Astrocyte (in vitro differentiated cells and primary cell): ENCODE results near the gene LMAN2L. TPM values are rescaled to one million over a fixed set of nuclear protein-coding genes. Genes with fewer than 3 reads are reported as not detected.

Experiments used
- DNase-seq: peaks from one replicate; pipeline ENCODE4 v3.0.0-alpha.2; 2010; ENCODE audit warnings: low read depth
- FAIRE-seq: peaks from 2 replicates; lab custom pipeline; 2011; peaks lifted over from hg19 to GRCh38; lab: Jason Lieb, UNC
- H2AFZ ChIP-seq: 2 replicates; pipeline ENCODE4 v1.6.0; 2012; ENCODE audit warnings: low read depth, low read length, inconsistent platforms
- H3K27ac ChIP-seq: 2 replicates; pipeline ENCODE4 v1.5.1; 2011; ENCODE audit warnings: low read depth, low read length, inconsistent platforms
- H3K27me3 ChIP-seq: 2 replicates; pipeline ENCODE4 v1.6.0; 2011; ENCODE audit warnings: low read length, inconsistent platforms; ENCODE audit not compliant: insufficient read depth
- H3K36me3 ChIP-seq: 2 replicates; pipeline ENCODE4 v1.5.1; 2011; ENCODE audit warnings: low read length, inconsistent platforms; ENCODE audit not compliant: insufficient read depth
- H3K4me1 ChIP-seq: 2 replicates; pipeline ENCODE4 v1.5.1; 2011; ENCODE audit warnings: low read length, inconsistent platforms; ENCODE audit not compliant: insufficient read depth
- H3K4me2 ChIP-seq: 2 replicates; pipeline ENCODE4 v1.6.0; 2012; ENCODE audit warnings: low read length, inconsistent platforms
- H3K4me3 ChIP-seq: 2 replicates; pipeline ENCODE4 v1.5.1; 2011; ENCODE audit warnings: low read depth, mild to moderate bottlenecking, low read length, inconsistent platforms; ENCODE audit not compliant: insufficient read depth
- H3K79me2 ChIP-seq: 2 replicates; pipeline ENCODE4 v1.6.0; 2012; ENCODE audit warnings: mild to moderate bottlenecking, low read length, inconsistent platforms; ENCODE audit not compliant: insufficient read depth
- H3K9ac ChIP-seq: 2 replicates; pipeline ENCODE4 v1.6.0; 2012; ENCODE audit warnings: mild to moderate bottlenecking, low read length, inconsistent platforms
- H3K9me3 ChIP-seq: 2 replicates; pipeline ENCODE4 v1.5.1; 2012; ENCODE audit warnings: low read depth, mild to moderate bottlenecking, low read length, inconsistent platforms; ENCODE audit not compliant: insufficient read depth
- H4K20me1 ChIP-seq: 2 replicates; pipeline ENCODE4 v1.6.0; 2012; ENCODE audit warnings: low read length, inconsistent platforms; ENCODE audit not compliant: insufficient read depth
- H3K27ac Mint-ChIP-seq: one replicate; pipeline ENCODE4 v1.8.0; 2021; ENCODE audit warnings: mild to moderate bottlenecking, mixed read lengths; ENCODE audit not compliant: unreplicated experiment
- H3K27me3 Mint-ChIP-seq: one replicate; pipeline ENCODE4 v1.8.0; 2021; ENCODE audit warnings: low read depth, mixed read lengths; ENCODE audit not compliant: unreplicated experiment
- H3K36me3 Mint-ChIP-seq: one replicate; pipeline ENCODE4 v1.8.0; 2021; ENCODE audit warnings: low read depth, mixed read lengths; ENCODE audit not compliant: unreplicated experiment
- H3K4me1 Mint-ChIP-seq: one replicate; pipeline ENCODE4 v1.8.0; 2021; ENCODE audit warnings: low read depth, mixed read lengths; ENCODE audit not compliant: unreplicated experiment
- H3K4me3 Mint-ChIP-seq: one replicate; pipeline ENCODE4 v1.8.0; 2021; ENCODE audit warnings: mild to moderate bottlenecking, moderate library complexity, mixed read lengths; ENCODE audit not compliant: unreplicated experiment
- H3K9me3 Mint-ChIP-seq: one replicate; pipeline ENCODE4 v1.8.0; 2021; ENCODE audit warnings: mild to moderate bottlenecking, mixed read lengths; ENCODE audit not compliant: unreplicated experiment
- CTCF ChIP-seq: IDR thresholded peaks from 2 replicates; pipeline ENCODE4 v1.5.1; 2011; ENCODE audit warnings: low read depth, mild to moderate bottlenecking, inconsistent platforms, low read length, moderate library complexity; ENCODE audit not compliant: insufficient read depth
- EZH2 ChIP-seq: IDR thresholded peaks from 2 replicates; pipeline ENCODE4 v1.6.1; 2012; ENCODE audit warnings: mild to moderate bottlenecking, low read length, inconsistent platforms; ENCODE audit not compliant: insufficient read depth
- total RNA-seq: library from RNA; stranded (reverse); gene quantifications from 2 replicates; pipeline ENCODE4 v1.2.1, GENCODE V29; 2021

The LMAN2L gene
- total RNA-seq, 1 donor from 2014 or later: 19.8 TPM

DNA sequence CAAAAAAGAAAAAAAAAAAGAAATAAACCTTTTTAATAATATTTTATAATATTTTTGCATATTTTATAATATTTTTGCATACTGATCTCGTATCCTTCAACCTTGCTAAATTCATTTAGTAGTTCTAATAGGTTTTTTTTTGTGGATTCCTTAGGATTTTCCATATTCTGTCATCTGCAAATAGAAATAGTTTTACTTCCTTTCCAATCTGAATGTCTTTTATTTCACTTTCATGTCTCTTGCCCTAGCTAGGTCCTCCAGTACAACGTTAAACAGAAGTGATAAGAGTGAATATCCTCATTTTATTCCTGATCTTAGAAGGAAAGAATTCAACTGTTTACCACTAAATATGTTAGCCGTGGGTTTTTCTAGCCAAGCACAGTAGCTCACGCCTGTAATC is 13.7 kb downstream of the LMAN2L start:
- Mint-ChIP-seq H3K27me3 (no peaks in the 10 kb centered on the region), H3K36me3 (peaks cover 19% of the 10 kb centered on the region), H3K4me3 (no peak overlapping the region), H3K9me3 (no peaks in the 10 kb centered on the region), H3K27ac (no peak overlapping the region), H3K4me1 (peaks cover 4% of the 10 kb centered on the region)
- Histone ChIP-seq H2AFZ (no peak overlapping the region), H3K36me3 (peaks cover 13% of the 10 kb centered on the region), H3K27ac (no peak overlapping the region), H3K27me3 (no peaks in the 10 kb centered on the region), H4K20me1 (no peaks in the 10 kb centered on the region), H3K9ac (no peak overlapping the region), H3K4me2 (no peak overlapping the region), H3K9me3 (no peaks in the 10 kb centered on the region), H3K4me1 (no peaks in the 10 kb centered on the region), H3K79me2 (no peaks in the 10 kb centered on the region), H3K4me3 (no peak overlapping the region)
- no peak for FAIRE-seq
- no peak for DNase-seq
- TF ChIP-seq CTCF (no peak), EZH2 (no peak)

- Histone ChIP-seq H3K4me3 (no peak overlapping the region), H3K36me3 (no peaks in the 10 kb centered on the region), H3K4me2 (no peak overlapping the region), H2AFZ (no peak overlapping the region), H3K79me2 (no peaks in the 10 kb centered on the region), H3K27ac (no peak overlapping the region), H4K20me1 (no peaks in the 10 kb centered on the region), H3K9ac (no peak overlapping the region), H3K27me3 (no peaks in the 10 kb centered on the region), H3K9me3 (no peaks in the 10 kb centered on the region), H3K4me1 (no peaks in the 10 kb centered on the region)
- Mint-ChIP-seq H3K9me3 (no peaks in the 10 kb centered on the region), H3K27me3 (no peaks in the 10 kb centered on the region), H3K4me3 (no peak overlapping the region), H3K36me3 (peaks cover 16% of the 10 kb centered on the region), H3K4me1 (peaks cover 10% of the 10 kb centered on the region), H3K27ac (no peak overlapping the region)
- DNase-seq (no peak), FAIRE-seq (no peak)
- TF ChIP-seq EZH2: no peak
- TF ChIP-seq CTCF: no peak
Observed at GRCh38 chr2:96716388-96716787, 23.5 kb downstream of the LMAN2L start.

GRCh38 chr2:96715658-96716057 is 24.2 kb downstream of the LMAN2L start:
- Mint-ChIP-seq H3K4me3 (no peak overlapping the region), H3K4me1 (peaks cover 17% of the 10 kb centered on the region), H3K36me3 (peaks cover 21% of the 10 kb centered on the region), H3K9me3 (no peaks in the 10 kb centered on the region), H3K27ac (peak overlapping the region; percentile 6), H3K27me3 (no peaks in the 10 kb centered on the region)
- Histone ChIP-seq H3K4me2 (no peak overlapping the region), H3K4me3 (no peak overlapping the region), H3K79me2 (no peaks in the 10 kb centered on the region), H3K27ac (no peak overlapping the region), H3K27me3 (no peaks in the 10 kb centered on the region), H3K36me3 (peaks cover 5% of the 10 kb centered on the region), H4K20me1 (no peaks in the 10 kb centered on the region), H3K4me1 (no peaks in the 10 kb centered on the region), H3K9me3 (no peaks in the 10 kb centered on the region), H2AFZ (no peak overlapping the region), H3K9ac (no peak overlapping the region)
- no peak for FAIRE-seq
- no peak for DNase-seq
- no peak for TF ChIP-seq EZH2
- TF ChIP-seq CTCF: no peak
